ENCODE data around the gene GNB1.
"Not testable (repeated sequence)": the region's sequence is repeated elsewhere in the genome, so short reads cannot be mapped to it uniquely, and the experiment has no call there.

Gene GNB1

GRCh38 chr1:1867164-1867563, 23.7 kb downstream of the GNB1 start:
- no peaks in the 10 kb centered on the region for H3K9me2 ChIP-seq (replicated peaks; ENCODE audit: insufficient read depth, low read length)
- H3K79me2 ChIP-seq (ENCODE audit: insufficient read depth, low read length), result peaks cover 100% of the 10 kb centered on the region
- H3K36me3 ChIP-seq (ENCODE audit: low read length), result no peaks in the 10 kb centered on the region
- peaks cover 20% of the 10 kb centered on the region for H4K20me1 ChIP-seq (ENCODE audit: low read depth, low read length)
- H3K27me3 ChIP-seq (ENCODE audit: low read length), result no peaks in the 10 kb centered on the region
- H3K9me3 ChIP-seq (ENCODE audit: insufficient read depth, low read length), result no peaks in the 10 kb centered on the region
- TF ChIP-seq CTCF (IDR thresholded peaks at IDR 0.05; ENCODE audit: insufficient read depth, low read length, poor library complexity, severe bottlenecking) (no peak), EZH2phosphoT487 (conservative IDR thresholded peaks at IDR 0.05; ENCODE audit: low read length) (no peak)
- H3K9ac ChIP-seq (ENCODE audit: low read length), result no peak overlapping the region
- H3K27ac ChIP-seq (ENCODE audit: low read depth, low read length), result no peak overlapping the region; the same call in 1 of the 2 replicates
- H3K4me3 ChIP-seq (ENCODE audit: insufficient read depth, low read length, poor library complexity, severe bottlenecking), result no peak overlapping the region
- no peak overlapping the region for H3K4me2 ChIP-seq (ENCODE audit: low read depth, low read length, poor library complexity, severe bottlenecking)
- H2AFZ ChIP-seq (ENCODE audit: low read depth, low read length, severe bottlenecking), result no peak overlapping the region
- H3F3A ChIP-seq (ENCODE audit: insufficient read depth), result peaks cover 45% of the 10 kb centered on the region

GRCh38 chr1:1862905-1863547, 27.9 kb downstream of the GNB1 start:
- H3F3A ChIP-seq (ENCODE audit: insufficient read depth), result peaks cover 29% of the 10 kb centered on the region
- TF ChIP-seq CTCF (IDR thresholded peaks at IDR 0.05; ENCODE audit: insufficient read depth, low read length, poor library complexity, severe bottlenecking) (no peak), EZH2phosphoT487 (conservative IDR thresholded peaks at IDR 0.05; ENCODE audit: low read length) (no peak)
- H3K9me3 ChIP-seq (ENCODE audit: insufficient read depth, low read length), result no peaks in the 10 kb centered on the region
- H3K79me2 ChIP-seq (ENCODE audit: insufficient read depth, low read length), result peaks cover 100% of the 10 kb centered on the region
- H3K4me3 ChIP-seq (ENCODE audit: insufficient read depth, low read length, poor library complexity, severe bottlenecking), result no peak overlapping the region
- H3K9ac ChIP-seq (ENCODE audit: low read length), result peak overlapping the region; percentile 7; the same call in 1 of the 2 replicates
- H2AFZ ChIP-seq (ENCODE audit: low read depth, low read length, severe bottlenecking), result no peak overlapping the region
- peak overlapping the region; percentile 36 for H3K4me2 ChIP-seq (ENCODE audit: low read depth, low read length, poor library complexity, severe bottlenecking)
- H4K20me1 ChIP-seq (ENCODE audit: low read depth, low read length), result peaks cover 24% of the 10 kb centered on the region
- H3K9me2 ChIP-seq (replicated peaks; ENCODE audit: insufficient read depth, low read length), result no peaks in the 10 kb centered on the region
- peak overlapping the region; percentile 64 for H3K27ac ChIP-seq (ENCODE audit: low read depth, low read length)
- H3K36me3 ChIP-seq (ENCODE audit: low read length), result no peaks in the 10 kb centered on the region
- H3K27me3 ChIP-seq (ENCODE audit: low read length), result no peaks in the 10 kb centered on the region

- H4K20me1 ChIP-seq (ENCODE audit: low read depth, low read length), result peaks cover 17% of the 10 kb centered on the region; the same call in 1 of the 2 replicates
- not testable (repeated sequence) for H2AFZ ChIP-seq (ENCODE audit: low read depth, low read length, severe bottlenecking); H3K9me2 ChIP-seq (replicated peaks; ENCODE audit: insufficient read depth, low read length); H3K36me3 ChIP-seq (ENCODE audit: low read length); H3K9me3 ChIP-seq (ENCODE audit: insufficient read depth, low read length); H3K4me3 ChIP-seq (ENCODE audit: insufficient read depth, low read length, poor library complexity, severe bottlenecking); H3K27me3 ChIP-seq (ENCODE audit: low read length)
- H3K79me2 ChIP-seq (ENCODE audit: insufficient read depth, low read length), result peaks cover 100% of the 10 kb centered on the region
- peak overlapping the region; percentile 64 for H3K27ac ChIP-seq (ENCODE audit: low read depth, low read length)
- H3K4me2 ChIP-seq (ENCODE audit: low read depth, low read length, poor library complexity, severe bottlenecking), result peak overlapping the region; percentile 36
- peaks cover 29% of the 10 kb centered on the region for H3F3A ChIP-seq (ENCODE audit: insufficient read depth)
- H3K9ac ChIP-seq (ENCODE audit: low read length), result 0 out of 2 replicates have a peak overlapping the region, but pooled peaks have one; percentile 17
These were observed 29.1 kb downstream of the GNB1 start for GRCh38 chr1:1861761-1862310.

GRCh38 chr1:1861339-1861730, 29.6 kb downstream of the GNB1 start:
- Histone ChIP-seq H3F3A (ENCODE audit: insufficient read depth) (peaks cover 29% of the 10 kb centered on the region), H3K4me3 (ENCODE audit: insufficient read depth, low read length, poor library complexity, severe bottlenecking) (no peak overlapping the region), H3K9me2 (replicated peaks; ENCODE audit: insufficient read depth, low read length) (no peaks in the 10 kb centered on the region), H3K79me2 (ENCODE audit: insufficient read depth, low read length) (peaks cover 100% of the 10 kb centered on the region), H3K27ac (ENCODE audit: low read depth, low read length) (peak overlapping the region; percentile 58), H3K9ac (ENCODE audit: low read length) (0 out of 2 replicates have a peak overlapping the region, but pooled peaks have one; percentile 17), H2AFZ (ENCODE audit: low read depth, low read length, severe bottlenecking) (no peak overlapping the region), H3K36me3 (ENCODE audit: low read length) (no peaks in the 10 kb centered on the region), H3K27me3 (ENCODE audit: low read length) (no peaks in the 10 kb centered on the region), H3K4me2 (ENCODE audit: low read depth, low read length, poor library complexity, severe bottlenecking) (peak overlapping the region; percentile 36), H3K9me3 (ENCODE audit: insufficient read depth, low read length) (no peaks in the 10 kb centered on the region), H4K20me1 (ENCODE audit: low read depth, low read length) (peaks cover 17% of the 10 kb centered on the region; the same call in 1 of the 2 replicates)
- TF ChIP-seq EZH2phosphoT487 (conservative IDR thresholded peaks at IDR 0.05; ENCODE audit: low read length) (no peak), CTCF (IDR thresholded peaks at IDR 0.05; ENCODE audit: insufficient read depth, low read length, poor library complexity, severe bottlenecking) (no peak)

- not testable (repeated sequence) for H3K9me3 ChIP-seq (ENCODE audit: insufficient read depth, low read length); H3K27me3 ChIP-seq (ENCODE audit: low read length); H3K9me2 ChIP-seq (replicated peaks; ENCODE audit: insufficient read depth, low read length); H3K9ac ChIP-seq (ENCODE audit: low read length); H3K36me3 ChIP-seq (ENCODE audit: low read length); H2AFZ ChIP-seq (ENCODE audit: low read depth, low read length, severe bottlenecking); H3K4me2 ChIP-seq (ENCODE audit: low read depth, low read length, poor library complexity, severe bottlenecking); H3K4me3 ChIP-seq (ENCODE audit: insufficient read depth, low read length, poor library complexity, severe bottlenecking)
- peak overlapping the region; percentile 58 for H3K27ac ChIP-seq (ENCODE audit: low read depth, low read length)
- H3K79me2 ChIP-seq (ENCODE audit: insufficient read depth, low read length), result peaks cover 100% of the 10 kb centered on the region
- peaks cover 21% of the 10 kb centered on the region for H3F3A ChIP-seq (ENCODE audit: insufficient read depth)
- H4K20me1 ChIP-seq (ENCODE audit: low read depth, low read length), result peaks cover 13% of the 10 kb centered on the region; the same call in 1 of the 2 replicates
These were observed 30.8 kb downstream of the GNB1 start for GRCh38 chr1:1859970-1860697.

Measured in SU-DHL-6 (cell line).